NCI-H1436 treated with DMSO at 0.1 percent for 48 hours (cell line): ENCODE measurements around the gene SENP1.

Experiments
- DNase-seq: peaks from one replicate; lab custom pipeline; 2025; lab: John Stamatoyannopoulos, UW

SENP1 gene

GRCh38 chr12:48000878-48001504 is 104.9 kb downstream of the SENP1 start:
- DNase-seq: no peak

GRCh38 chr12:47999816-48000215 is 106.1 kb downstream of the SENP1 start:
- DNase-seq: no peak

GRCh38 chr12:47997321-47997720 is 108.6 kb downstream of the SENP1 start:
- DNase-seq: no peak

GRCh38 chr12:47995981-47996401 is 109.9 kb downstream of the SENP1 start:
- no peak for DNase-seq

GRCh38 chr12:47993491-47993890 is 112.4 kb downstream of the SENP1 start:
- DNase-seq: no peak
